Skeletal muscle tissue (tissue), 4 donors: ENCODE data around the gene INTU. TPM values are rescaled to one million over a fixed set of nuclear protein-coding genes. Genes with fewer than 3 reads are reported as not detected.
"Not testable (repeated sequence)": the region's sequence is repeated elsewhere in the genome, so short reads cannot be mapped to it uniquely, and the experiment has no call there.

ENCODE experiments used
- H3K27ac ChIP-seq: one replicate; pipeline ENCODE4 v1.7.0; 2013; ENCODE audit warnings: mild to moderate bottlenecking, low read depth, low read length, inconsistent platforms
- H3K27me3 ChIP-seq, 3 donors: one replicate each; pipeline ENCODE4 v1.7.0; 2013; ENCODE audit warnings: low read length in 3 of 3; ENCODE audit not compliant: control insufficient read depth in 3 of 3, insufficient read depth in 3 of 3
- H3K36me3 ChIP-seq, 3 donors: one replicate each; pipeline ENCODE4 v1.7.0; 2013; ENCODE audit warnings: low read length in 3 of 3; ENCODE audit not compliant: control insufficient read depth in 3 of 3, insufficient read depth in 3 of 3
- H3K4me1 ChIP-seq, 3 donors: one replicate each; pipeline ENCODE4 v1.7.0; 2013; ENCODE audit warnings: low read length in 3 of 3, mild to moderate bottlenecking in 3 of 3; ENCODE audit not compliant: control insufficient read depth in 3 of 3, insufficient read depth in 3 of 3
- H3K4me3 ChIP-seq, 3 donors: one replicate each; pipeline ENCODE4 v1.7.0; 2013; ENCODE audit warnings: low read length in 3 of 3
- H3K9ac ChIP-seq, 3 donors: one replicate each; pipeline ENCODE4 v1.7.0; 2013; ENCODE audit warnings: low read length in 3 of 3, mild to moderate bottlenecking in 3 of 3, moderate library complexity in 2 of 3, low read depth in 1 of 3
- H3K9me3 ChIP-seq, 3 donors: one replicate each; pipeline ENCODE4 v1.7.0; 2013; ENCODE audit warnings: low read length in 3 of 3; ENCODE audit not compliant: control insufficient read depth in 3 of 3
- total RNA-seq: library from RNA; depleted of rRNA; stranded (reverse); fragments of >200 nt; gene quantifications from one replicate; pipeline ENCODE4 v1.2.3, GENCODE V29; 2014
- donor health status: Osteomylitis.

The INTU gene
- 9.9 TPM for total RNA-seq

DNA sequence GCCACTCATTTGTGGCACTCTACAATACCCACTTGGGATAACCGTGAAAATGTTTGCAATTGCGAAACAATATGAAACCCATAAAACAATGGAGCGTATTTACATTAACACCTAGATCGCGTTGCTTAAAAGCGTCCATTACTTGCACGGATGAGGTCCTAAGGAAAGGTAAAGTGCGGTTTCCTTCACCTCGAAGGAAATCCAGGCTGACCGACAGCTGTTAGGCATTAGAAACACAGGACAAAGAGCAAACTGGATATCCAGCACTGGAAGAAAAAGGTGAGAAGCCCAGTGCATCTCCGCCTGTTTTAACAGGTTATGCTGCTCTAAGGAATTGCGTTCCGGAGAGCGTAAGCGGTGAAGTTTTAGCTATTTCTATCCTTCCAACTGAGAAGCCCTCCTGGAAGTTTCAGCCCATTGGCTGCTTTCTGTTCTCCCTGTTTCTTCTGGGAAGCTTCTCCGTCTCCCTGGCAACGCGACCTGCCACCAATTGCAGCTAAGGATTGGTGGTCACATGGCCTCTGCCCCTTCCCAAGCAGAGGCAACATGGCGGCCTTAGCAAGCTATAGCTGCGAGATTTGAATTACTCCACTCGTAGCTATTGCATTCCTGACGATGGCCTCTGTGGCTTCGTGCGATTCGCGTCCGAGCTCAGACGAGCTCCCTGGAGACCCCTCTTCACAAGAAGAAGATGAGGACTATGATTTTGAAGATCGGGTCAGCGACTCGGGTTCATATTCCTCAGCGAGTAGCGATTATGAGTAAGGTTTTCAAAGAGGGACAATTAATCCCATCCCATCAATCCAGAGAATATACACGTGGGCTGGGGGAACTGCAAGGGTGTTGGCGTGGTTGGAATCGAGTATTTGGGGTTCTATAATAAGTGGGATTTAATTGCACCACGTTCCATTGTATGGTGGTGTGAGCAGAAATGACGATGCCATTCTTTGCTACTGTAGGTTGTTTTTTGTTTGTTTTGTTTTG, at the start of gene INTU:
TSS of gene INTU (plus strand) at position 538 of the 984 bp plus-strand sequence. CDS start at position 616, 78 bp downstream.
- H3K27ac ChIP-seq: peak within 1 kb of the TSS; percentile 19
- no peaks in the 10 kb centered on the region for H3K9me3 ChIP-seq
- H3K36me3 ChIP-seq: no peaks in the 10 kb centered on the region
- no peaks in the 10 kb centered on the region for H3K27me3 ChIP-seq
- H3K9ac ChIP-seq: peak within 1 kb of the TSS; percentile 66 to 82 (median 81)
- peaks cover 4 to 8% (median 4%) of the 10 kb centered on the region in 3 donors for H3K4me1 ChIP-seq
- H3K4me3 ChIP-seq: peak within 1 kb of the TSS; percentile 88 to 95 (median 89)

DNA sequence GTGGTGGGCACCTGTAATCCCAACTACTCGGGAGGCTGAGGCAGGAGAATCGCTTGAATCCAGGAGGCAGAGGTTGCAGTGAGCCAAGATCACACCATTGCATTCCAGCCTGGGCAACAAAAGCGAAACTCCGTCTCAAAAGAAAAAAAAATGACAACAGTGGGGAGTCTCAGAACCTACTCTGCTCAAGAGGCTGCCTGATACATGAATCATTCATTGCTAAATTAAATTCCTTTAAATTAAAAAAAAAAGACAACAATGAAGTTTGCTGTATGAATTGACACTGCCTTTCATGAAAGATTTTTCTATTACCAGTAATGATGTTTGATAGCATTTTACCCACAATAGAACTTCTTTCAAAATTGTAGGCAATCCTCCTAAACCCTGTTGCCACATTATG, 46.3 kb upstream of the INTU start:
- H3K27me3 ChIP-seq, H3K4me1 ChIP-seq, H3K27ac ChIP-seq, H3K4me3 ChIP-seq, H3K9ac ChIP-seq, H3K36me3 ChIP-seq, H3K9me3 ChIP-seq: not testable (repeated sequence)

DNA sequence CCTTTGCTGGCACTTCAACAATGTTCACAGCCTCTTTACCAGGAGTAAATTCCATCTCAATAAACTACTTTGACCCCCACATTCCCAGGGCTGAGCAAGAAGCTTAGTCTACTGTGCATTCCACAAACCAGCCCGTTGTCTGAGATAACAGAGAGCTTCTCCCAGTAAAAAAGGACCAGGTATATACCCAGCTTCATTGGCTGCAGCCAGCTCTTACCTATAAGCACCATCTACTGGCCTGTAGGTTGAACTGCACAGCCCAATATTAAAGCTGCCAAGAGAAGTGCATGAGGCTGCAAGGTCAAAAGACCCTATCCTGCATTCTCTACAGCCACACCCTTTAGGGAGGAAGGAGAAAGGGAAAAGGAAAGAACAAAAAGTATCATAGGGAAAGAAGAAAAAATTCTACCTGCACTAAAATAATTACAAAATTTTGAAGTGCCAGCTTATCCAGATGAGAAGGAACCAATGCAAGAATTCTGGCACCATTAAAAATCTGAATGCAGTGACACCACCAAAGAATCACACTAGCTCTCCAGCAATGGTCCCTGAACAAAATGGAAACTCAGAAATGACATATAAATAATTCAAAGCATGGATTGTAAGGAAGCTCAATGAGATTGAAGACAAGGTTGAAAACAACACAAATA, 45.7 kb upstream of the INTU start:
- H3K9me3 ChIP-seq: no peaks in the 10 kb centered on the region
- H3K36me3 ChIP-seq: no peaks in the 10 kb centered on the region
- H3K4me1 ChIP-seq: no peaks in the 10 kb centered on the region
- no peaks in the 10 kb centered on the region for H3K27me3 ChIP-seq
- no peak overlapping the region for H3K9ac ChIP-seq
- H3K4me3 ChIP-seq: no peak overlapping the region
- H3K27ac ChIP-seq: no peak overlapping the region

GRCh38 chr4:127589153-127589552, 43.6 kb upstream of the INTU start:
- H3K36me3 ChIP-seq, H3K4me3 ChIP-seq, H3K4me1 ChIP-seq, H3K9me3 ChIP-seq, H3K27ac ChIP-seq, H3K9ac ChIP-seq, H3K27me3 ChIP-seq: not testable (repeated sequence)

DNA sequence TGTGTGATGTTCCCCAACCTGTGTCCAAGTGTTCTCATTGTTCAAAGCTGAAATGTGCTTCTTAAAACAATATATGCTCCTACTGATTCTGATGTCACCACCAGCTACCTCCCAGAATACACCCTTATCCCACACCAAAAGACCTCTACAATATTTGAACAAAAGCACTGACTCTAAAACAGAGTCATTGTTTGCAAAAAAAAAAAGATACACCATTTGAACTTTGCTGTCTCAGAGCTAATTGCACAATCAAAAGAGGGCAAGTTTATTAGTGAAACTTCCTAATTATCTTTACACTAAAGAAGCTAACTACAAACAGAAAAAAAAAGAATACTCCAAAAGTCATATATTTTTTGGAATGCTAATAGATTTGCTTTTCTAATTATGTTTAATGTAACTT, 34.1 kb upstream of the INTU start:
- Histone ChIP-seq H3K27ac (no peak overlapping the region), H3K9me3 (no peaks in the 10 kb centered on the region), H3K27me3 (no peaks in the 10 kb centered on the region), H3K9ac (no peak overlapping the region), H3K4me3 (no peak overlapping the region), H3K4me1 (no peaks in the 10 kb centered on the region), H3K36me3 (no peaks in the 10 kb centered on the region)

DNA sequence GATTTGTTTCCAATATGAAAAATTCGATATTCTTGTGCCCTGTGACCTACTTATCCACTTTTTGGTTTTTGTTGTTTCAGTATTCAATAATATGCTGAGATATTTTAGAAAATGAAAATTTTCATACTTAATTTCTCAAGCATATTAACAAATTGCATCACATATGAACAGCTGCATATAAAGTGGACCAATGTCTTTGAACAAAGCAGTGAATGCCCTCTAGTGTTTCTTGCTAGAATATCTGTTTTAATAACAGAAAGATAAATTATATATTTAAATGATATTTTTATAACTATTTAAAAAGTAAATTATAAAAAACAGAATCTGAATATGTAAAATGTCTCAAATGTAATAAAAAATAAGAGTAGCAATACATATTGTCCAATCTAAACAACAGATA, 31.7 kb upstream of the INTU start:
- Histone ChIP-seq H3K4me3 (no peak overlapping the region), H3K27ac (no peak overlapping the region), H3K9ac (no peak overlapping the region), H3K4me1 (no peaks in the 10 kb centered on the region), H3K36me3 (no peaks in the 10 kb centered on the region), H3K27me3 (peaks cover 0 to 3% (median 0%) of the 10 kb centered on the region in 3 donors), H3K9me3 (no peaks in the 10 kb centered on the region)

GRCh38 chr4:127604949-127605709, 27.6 kb upstream of the INTU start:
- peaks cover 0 to 3% (median 0%) of the 10 kb centered on the region in 3 donors for H3K27me3 ChIP-seq
- no peak overlapping the region for H3K9ac ChIP-seq
- H3K4me1 ChIP-seq: no peaks in the 10 kb centered on the region
- no peaks in the 10 kb centered on the region for H3K36me3 ChIP-seq
- no peaks in the 10 kb centered on the region for H3K9me3 ChIP-seq
- H3K27ac ChIP-seq: no peak overlapping the region
- H3K4me3 ChIP-seq: no peak overlapping the region

DNA sequence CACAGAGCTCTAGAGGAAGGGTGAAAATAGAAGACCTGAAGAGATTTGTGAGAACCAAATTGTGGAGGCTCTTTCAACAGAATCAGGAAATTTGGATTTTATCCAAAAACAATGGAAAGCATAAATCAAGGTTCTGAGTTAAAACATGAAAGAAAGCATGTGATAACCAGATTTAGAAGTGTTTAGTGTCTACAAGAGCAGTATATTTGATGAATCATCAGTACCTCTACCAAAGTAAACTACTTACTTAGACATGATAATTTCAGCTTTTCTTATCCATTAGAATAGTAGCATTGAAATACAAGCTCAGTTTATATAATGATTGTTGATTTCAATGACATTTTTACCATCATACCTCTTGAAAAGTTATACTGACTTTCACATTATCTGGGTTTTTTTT, 25.9 kb upstream of the INTU start:
- no peaks in the 10 kb centered on the region for H3K9me3 ChIP-seq
- no peaks in the 10 kb centered on the region for H3K36me3 ChIP-seq
- peaks cover 0 to 3% (median 0%) of the 10 kb centered on the region in 3 donors for H3K27me3 ChIP-seq
- H3K9ac ChIP-seq: no peak overlapping the region
- H3K27ac ChIP-seq: no peak overlapping the region
- no peak overlapping the region for H3K4me3 ChIP-seq
- H3K4me1 ChIP-seq: no peaks in the 10 kb centered on the region

DNA sequence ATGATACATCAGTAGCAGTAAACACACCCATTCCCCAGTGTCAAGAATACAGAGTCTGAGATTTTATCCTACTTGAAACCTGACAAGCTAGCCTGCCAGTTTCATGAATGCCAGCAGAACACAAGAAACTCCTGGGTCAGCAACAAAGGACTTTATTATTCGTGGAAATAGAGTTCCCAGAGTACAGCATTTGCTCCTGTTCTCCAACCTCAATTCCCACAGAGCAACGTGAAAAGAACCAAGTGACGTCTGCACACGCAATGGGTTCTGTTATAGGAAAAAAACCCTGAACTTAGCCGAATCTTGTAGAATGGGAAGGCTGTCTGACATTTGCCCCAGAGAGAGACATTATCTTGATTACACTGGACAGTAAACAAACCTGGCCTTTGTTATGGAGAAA, 23.3 kb upstream of the INTU start:
- no peak overlapping the region for H3K27ac ChIP-seq
- no peak overlapping the region for H3K4me3 ChIP-seq
- no peaks in the 10 kb centered on the region for H3K36me3 ChIP-seq
- peaks cover 0 to 2% (median 0%) of the 10 kb centered on the region in 3 donors for H3K27me3 ChIP-seq
- H3K9me3 ChIP-seq: no peaks in the 10 kb centered on the region
- no peaks in the 10 kb centered on the region for H3K4me1 ChIP-seq
- H3K9ac ChIP-seq: no peak overlapping the region
